Stimulated activated CD4-positive, alpha-beta T cell treated with anti-CD3 and anti-CD28 coated beads, Interleukin-2, amount 100 ng/mL, for 48 hours (primary cell): ENCODE data around the gene ANKRD13A.
"Not testable (repeated sequence)": the region's sequence is repeated elsewhere in the genome, so short reads cannot be mapped to it uniquely, and the experiment has no call there.

Experiments
- DNase-seq, 2 donors: peaks; one replicate each; pipeline ENCODE4 v3.0.0-alpha.2; 2020

The ANKRD13A gene

GRCh38 chr12:109986236-109986635, 13.0 kb upstream of the ANKRD13A start:
- DNase-seq, result not testable (repeated sequence)

DNA sequence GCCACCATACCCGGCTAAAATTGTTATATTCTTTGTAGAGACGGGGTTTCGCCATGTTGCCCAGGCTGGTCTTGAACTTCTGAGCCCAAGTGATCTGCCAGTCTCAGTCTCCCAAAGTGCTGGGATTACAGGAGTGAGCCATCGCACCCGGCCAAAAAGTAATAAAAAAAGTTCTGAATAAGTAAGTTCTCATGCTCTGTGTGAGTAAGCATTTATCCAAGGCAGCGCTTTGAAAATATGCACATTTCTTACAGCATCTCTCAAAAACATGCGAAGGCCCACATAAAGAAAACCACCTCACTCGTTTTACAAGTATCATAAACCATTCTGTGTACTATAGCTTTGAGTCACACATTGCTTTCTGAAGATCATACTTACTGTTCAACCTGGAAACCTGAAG, 11.6 kb upstream of the ANKRD13A start:
- DNase-seq, result no peak

- DNase-seq, result no peak
Measured at GRCh38 chr12:109988274-109988673, 11.0 kb upstream of the ANKRD13A start.

DNA sequence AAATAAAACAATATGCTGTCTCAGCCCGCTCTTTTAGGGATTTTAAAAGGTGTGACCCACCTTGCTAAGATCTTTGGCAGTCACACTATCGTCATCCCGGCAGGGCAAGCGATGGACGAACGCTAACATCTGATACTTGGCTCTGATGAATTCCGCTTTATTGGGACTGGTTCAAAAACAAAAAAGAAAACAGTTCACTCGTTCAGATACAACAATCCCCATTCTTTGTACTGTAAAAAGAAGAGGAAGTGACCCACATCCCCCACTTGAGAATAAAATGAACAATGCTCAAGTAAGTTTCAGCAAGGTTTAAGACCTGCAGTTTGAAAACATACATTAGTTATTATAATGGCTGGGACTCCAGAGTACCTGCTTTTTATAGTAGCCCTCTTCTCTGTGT, 10.3 kb upstream of the ANKRD13A start:
- DNase-seq, result no peak

DNA sequence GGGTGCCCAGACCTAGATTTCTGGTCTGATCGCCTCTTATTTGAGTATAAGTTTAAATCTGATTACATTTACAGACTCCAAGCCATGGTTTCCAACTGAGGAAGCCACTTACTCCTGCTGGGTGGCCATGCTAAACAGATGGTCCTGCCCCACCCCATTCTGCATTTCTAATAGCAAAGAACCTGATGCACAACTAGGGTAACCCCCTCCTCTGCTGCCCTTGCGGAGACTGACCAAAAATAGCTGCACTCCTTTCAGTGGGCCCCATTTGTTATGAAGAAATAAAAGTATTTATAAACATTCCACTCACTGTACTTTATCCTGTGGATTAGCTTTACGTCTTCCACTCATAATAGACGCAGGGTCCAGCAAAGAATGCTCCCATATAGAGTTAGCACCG, 9.8 kb upstream of the ANKRD13A start:
- DNase-seq, result no peak

- DNase-seq, result no peak
Measured at GRCh38 chr12:109991586-109991985, 7.6 kb upstream of the ANKRD13A start.

GRCh38 chr12:109993091-109993490, 6.1 kb upstream of the ANKRD13A start:
- DNase-seq, result no peak

DNA sequence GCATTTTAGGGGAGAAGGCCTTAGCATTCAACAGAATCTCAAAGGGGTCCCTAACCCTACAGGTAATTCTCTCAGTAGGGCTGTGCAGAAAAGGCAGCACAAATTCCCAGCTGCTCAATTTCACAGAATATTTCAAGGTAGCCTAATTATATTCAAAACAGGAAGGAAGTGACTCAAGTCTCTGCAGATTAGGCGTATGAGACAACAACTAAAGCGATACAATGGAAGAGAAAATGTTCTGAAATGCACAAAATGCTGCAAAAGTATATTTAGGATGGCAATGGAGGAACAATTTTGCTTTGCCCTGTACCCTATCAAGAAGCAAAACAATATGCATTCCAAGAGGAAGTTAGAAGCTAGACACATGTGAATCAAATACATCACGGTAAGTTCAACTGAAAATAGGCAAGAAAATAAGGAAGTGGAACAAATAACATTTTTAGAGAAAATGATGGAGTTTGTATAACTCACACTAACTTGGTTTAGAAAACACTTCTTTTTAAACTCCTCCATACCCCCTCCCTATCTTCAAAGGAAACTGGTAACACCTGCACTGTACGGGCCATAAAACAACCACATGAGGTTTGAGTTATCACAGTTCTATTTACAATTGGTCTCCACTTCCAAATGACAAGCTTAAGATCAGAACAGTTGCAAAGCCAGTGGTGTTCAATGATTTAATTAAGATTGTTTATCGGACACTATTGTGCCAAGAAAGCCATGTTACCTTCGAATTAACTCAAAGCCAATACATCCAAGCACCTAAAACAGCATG, 4.6 kb upstream of the ANKRD13A start:
- no peak for DNase-seq

- DNase-seq, result no peak
Measured at GRCh38 chr12:109995361-109995685, 3.9 kb upstream of the ANKRD13A start.

GRCh38 chr12:109995686-109996482, 3.3 kb upstream of the ANKRD13A start, which contains the start of gene GIT2:
Gene GIT2 (minus strand): TSS chr12:109996368. CDS start chr12:109996224, 144 bp downstream.
- DNase-seq, result peak; percentile 88 to 89

DNA sequence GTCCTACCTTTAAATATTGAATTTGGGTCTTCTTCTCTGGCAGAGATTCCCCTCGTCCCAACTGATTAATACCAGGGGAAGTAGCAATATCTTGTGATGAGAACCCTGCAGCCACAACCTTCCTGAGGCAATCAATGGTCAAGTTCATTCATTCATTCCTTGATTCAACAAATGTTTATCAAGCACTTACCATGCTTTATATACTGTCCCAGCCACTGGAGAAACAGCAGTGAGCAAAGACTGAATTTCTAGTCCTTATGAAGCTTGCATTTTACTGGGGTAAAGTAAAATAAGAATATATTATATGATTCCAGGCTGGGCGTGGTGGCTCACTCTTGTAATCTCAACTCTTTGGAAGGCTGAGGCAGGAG, 2.8 kb upstream of the ANKRD13A start:
- DNase-seq, result no peak

- DNase-seq, result no peak
Measured at GRCh38 chr12:109997393-109997792, 1.8 kb upstream of the ANKRD13A start.

DNA sequence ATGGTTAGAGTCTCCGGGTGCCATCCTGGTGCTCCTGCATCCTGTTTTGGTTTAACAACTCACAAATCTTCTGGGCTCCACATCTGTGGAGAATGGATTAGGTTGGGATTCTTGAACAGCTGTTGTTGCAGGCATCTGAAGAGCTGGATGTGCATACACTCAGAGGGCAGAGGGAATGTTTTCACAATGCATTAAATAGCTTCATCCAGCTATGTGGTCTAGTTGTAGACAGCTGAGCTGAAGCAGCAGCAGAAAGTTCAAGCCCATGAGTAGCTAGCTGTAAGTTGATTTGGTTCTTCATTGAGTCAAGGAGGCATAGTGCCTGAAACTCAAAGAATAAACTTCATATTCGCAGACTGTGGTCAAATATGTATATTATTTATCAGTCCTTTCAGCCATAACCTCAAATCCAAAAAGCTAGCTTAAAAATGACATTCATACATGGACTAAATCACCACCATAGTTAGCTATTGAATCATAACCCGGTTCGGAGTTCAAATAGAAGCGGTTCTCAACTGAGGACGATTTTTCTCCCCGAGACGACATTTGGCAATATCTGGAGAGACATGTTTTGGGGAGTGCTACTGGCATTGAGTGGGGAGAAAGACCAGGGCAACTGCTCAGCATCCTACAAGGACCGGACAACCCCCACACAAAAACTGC, 858 bp upstream of the ANKRD13A start:
- no peak for DNase-seq

GRCh38 chr12:109999649-109999971, 380 bp downstream of the ANKRD13A start:
- DNase-seq, result no peak

GRCh38 chr12:109999983-110000505, 814 bp downstream of the ANKRD13A start:
- no peak for DNase-seq

DNA sequence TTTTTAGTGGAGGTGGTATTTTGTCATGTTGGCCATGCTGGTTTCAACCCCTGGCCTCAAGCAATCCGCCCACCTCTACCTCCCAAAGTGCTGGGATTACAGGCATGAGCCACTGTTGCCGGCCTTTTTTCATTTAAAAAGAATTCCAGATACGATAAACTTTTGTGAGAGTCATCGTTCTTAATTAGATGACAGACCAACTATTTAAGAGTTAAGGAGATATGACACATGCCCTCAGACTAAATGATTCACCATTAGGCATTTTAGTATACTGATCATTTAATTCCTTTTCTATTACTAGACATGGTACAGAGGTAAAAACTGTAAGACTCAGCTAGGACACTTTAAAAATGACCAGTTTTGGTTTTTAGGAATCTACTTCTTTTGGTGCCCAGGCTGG, 2.4 kb downstream of the ANKRD13A start:
- DNase-seq, result no peak

DNA sequence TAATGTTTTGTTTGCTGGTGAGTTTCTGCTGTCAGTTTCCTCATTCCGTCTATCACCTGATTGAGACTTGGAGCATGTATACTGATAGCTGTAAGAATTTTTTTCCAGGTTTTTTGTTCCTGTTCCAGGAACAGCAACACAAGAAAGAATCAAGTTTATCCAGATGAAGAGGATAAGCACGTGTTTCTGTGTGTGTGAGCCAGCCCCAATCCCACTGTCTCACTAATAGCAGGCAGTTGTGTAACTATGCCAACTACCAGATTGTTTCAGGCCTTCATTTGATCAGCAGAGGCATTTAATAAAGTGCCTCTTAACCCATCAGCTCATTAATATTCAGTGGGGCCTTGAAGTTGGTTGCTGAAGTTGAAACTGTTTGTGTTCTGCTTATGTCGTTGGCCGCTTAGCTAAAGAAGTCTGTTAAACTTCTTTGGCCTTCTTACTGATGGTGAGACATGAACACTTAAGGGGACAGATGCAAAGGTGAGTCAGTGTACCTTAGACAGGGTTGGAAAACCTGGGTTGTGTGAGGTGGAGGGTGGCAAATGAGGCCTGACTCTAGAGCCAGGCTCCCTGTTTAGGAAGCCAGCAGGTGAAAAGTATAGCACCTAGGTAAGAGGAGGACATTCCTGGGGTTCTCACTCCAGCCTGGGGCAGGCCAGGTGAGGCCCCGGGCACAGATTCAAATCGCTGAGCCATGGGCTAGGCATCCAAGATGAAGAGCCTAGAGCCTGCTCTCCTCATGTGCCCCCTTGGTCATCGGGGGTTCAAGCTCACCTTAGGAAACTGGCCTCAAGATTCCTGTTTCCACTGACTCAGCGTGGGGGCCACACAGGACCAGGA, 3.7 kb downstream of the ANKRD13A start:
- DNase-seq, result no peak

DNA sequence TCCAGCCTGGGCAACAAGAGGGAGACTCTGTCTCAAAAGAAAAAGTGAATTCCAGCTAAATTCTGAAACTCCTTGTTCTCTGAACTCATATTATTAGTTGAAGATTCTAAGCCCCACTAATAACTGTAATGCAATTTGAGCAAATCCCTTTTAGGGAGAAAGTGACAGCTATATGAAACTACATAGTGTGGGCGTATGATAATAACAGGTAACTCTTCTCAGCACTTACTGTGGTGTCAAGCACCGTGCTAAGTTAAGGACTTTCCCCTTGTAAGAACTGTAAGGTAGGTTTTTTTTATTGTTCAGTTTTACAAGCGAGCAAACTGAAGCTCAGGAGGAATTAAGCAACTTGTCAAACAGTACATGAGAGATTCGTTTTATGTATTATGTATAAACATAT, 5.4 kb downstream of the ANKRD13A start:
- no peak for DNase-seq

DNA sequence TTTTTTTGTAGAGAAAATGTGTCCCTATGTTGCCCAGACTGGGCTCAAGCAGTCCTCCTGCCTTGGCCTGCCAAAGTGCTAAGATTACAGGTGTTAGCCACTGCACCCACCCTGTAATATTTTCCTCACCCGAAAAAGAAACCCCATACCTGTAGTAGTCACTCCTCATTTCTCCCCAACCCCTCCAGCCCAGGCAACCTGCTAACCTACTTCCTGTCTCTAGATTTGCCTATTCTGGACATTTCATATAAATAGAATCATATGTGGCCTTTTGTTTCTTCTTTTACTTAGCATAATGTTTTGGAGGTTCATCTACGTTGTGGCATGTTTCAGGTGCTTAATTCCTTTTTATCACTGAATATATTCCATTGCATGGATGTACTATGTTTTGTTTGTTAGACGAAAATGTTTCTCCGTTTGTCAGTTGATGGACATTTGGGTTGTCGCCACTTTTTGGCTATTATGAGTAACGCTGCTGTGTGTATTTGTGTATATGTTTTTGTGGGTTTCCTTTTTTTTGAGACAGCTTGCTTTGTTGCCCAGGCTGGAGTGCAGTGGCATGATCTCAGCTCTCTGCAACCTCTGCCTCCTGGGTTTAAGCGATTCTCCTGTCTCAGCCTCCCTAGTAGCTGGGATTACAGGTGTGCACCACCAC, 6.2 kb downstream of the ANKRD13A start:
- DNase-seq, result no peak

DNA sequence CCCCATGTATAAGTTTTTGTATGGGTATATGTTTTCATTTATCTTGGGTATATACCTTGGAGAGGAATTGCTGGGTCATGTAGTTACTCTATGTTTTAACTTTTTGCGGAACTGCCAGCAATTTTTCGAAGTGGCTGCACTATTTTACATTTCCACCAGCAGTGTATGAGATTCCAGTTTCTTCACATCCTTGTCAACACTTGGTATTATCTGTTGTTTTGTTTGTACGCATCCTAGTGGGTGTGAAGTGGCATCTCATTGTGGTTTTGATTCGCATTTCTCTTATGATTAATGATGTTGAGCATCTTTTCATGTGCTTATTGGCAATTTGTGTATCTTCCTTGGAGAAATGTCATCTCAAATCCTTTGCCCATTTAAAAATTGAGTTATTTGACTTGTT, 6.9 kb downstream of the ANKRD13A start:
- DNase-seq, result no peak

GRCh38 chr12:110007881-110008280, 8.7 kb downstream of the ANKRD13A start:
- no peak for DNase-seq

- DNase-seq, result not testable (repeated sequence)
Measured at GRCh38 chr12:110008681-110009398, 9.6 kb downstream of the ANKRD13A start.
